HepG2 (cell line): ENCODE data around the gene FOXD2. TPM values are rescaled to one million over a fixed set of nuclear protein-coding genes. Genes with fewer than 3 reads are reported as not detected.

Experiments used
- ATAC-seq: fragments of 200-7000 bp; cut with Tn5 transposase; 3 replicates; pipeline ENCODE4 v1.9.1; 2020; ENCODE audit warnings: mild to moderate bottlenecking, moderate library complexity
- BruUV-seq: library from RNA; stranded (reverse); fragments of 400-500 nt; replicated peaks from 2 replicates; lab custom pipeline; 2021; lab: Mats Ljungman, UMichigan
- CTCF ChIA-PET: fragments of 300-600 bp; formaldehyde crosslinking; extraction: SDS; loops from one replicate; lab custom pipeline; 2021; ENCODE audit warnings: low total read pairs, inconsistent platforms, low intra/inter-chr PET ratio; lab: Yijun Ruan, JAX
- POLR2A ChIA-PET: fragments of 350-600 bp; sonication (Branson Sonifier 250); formaldehyde crosslinking; loops from one replicate; lab custom pipeline; 2020; ENCODE audit warnings: antibody characterized with exemption, inconsistent platforms; lab: Yijun Ruan, JAX
- DNase-seq: peaks from one replicate; pipeline ENCODE4 v3.0.0-alpha.2; 2015; ENCODE audit warnings: low spot score
- FAIRE-seq: peaks from 3 replicates; lab custom pipeline; 2011; peaks lifted over from hg19 to GRCh38; lab: Jason Lieb, UNC
- H2AFZ ChIP-seq: one replicate; pipeline ENCODE4 v1.6.1; 2011; ENCODE audit warnings: low read length, inconsistent platforms
- H3K27ac ChIP-seq: fragments of 300-600 bp; 3 replicates; pipeline ENCODE4 v1.8.0; 2011; ENCODE audit warnings: mixed run types, mild to moderate bottlenecking, mixed read lengths, low read length, inconsistent platforms; ENCODE audit not compliant: insufficient read depth; ENCODE audit errors: extremely low read length
- H3K27me3 ChIP-seq, 2 experiments: fragments of 200-600 bp in 1 of 2; 2 replicates in 1 of 2; 3 replicates in 1 of 2; pipeline versions ENCODE4 v1.6.0 to v1.8.0; 2011; ENCODE audit warnings: low read length in 2 of 2, mild to moderate bottlenecking in 2 of 2, moderate library complexity in 2 of 2, inconsistent platforms in 1 of 2; ENCODE audit not compliant: insufficient read depth in 2 of 2, control insufficient read depth in 1 of 2
- H3K36me3 ChIP-seq, 2 experiments: fragments of 200-600 bp in 1 of 2; replicated peaks in 1 of 2; 2 replicates in 1 of 2; 3 replicates in 1 of 2; pipeline versions ENCODE4 v1.5.1 to v1.8.0; 2011; ENCODE audit warnings: low read length in 2 of 2, inconsistent platforms in 1 of 2; ENCODE audit not compliant: insufficient read depth in 2 of 2, control insufficient read depth in 1 of 2
- H3K4me1 ChIP-seq: 2 replicates; pipeline ENCODE4 v1.5.1; 2012; ENCODE audit warnings: low read length, inconsistent platforms; ENCODE audit not compliant: insufficient read depth
- H3K4me2 ChIP-seq: 2 replicates; pipeline ENCODE4 v1.6.0; 2011; ENCODE audit warnings: low read depth, low read length, inconsistent platforms
- H3K4me3 ChIP-seq, 3 experiments: fragments of 200-600 bp in 1 of 3; sonication (generic), shearing (Covaris generic) in 1 of 3; replicated peaks in 1 of 3; 2 replicates each; pipeline ENCODE4 v1.5.1; 2011 to 2016; ENCODE audit warnings: low read length in 3 of 3, inconsistent platforms in 2 of 3, low read depth in 2 of 3, mild to moderate bottlenecking in 2 of 3, control low read depth in 1 of 3, mixed read lengths in 1 of 3; ENCODE audit not compliant: insufficient read depth in 1 of 3
- H3K79me2 ChIP-seq: one replicate; pipeline ENCODE4 v1.6.1; 2011; ENCODE audit warnings: low read length, inconsistent platforms; ENCODE audit not compliant: insufficient read depth
- H3K9ac ChIP-seq: 2 replicates; pipeline ENCODE4 v1.6.0; 2011; ENCODE audit warnings: mild to moderate bottlenecking, low read depth, low read length, inconsistent platforms; ENCODE audit not compliant: insufficient read depth
- H3K9me3 ChIP-seq: 2 replicates; pipeline ENCODE4 v1.5.1; 2012; ENCODE audit warnings: mild to moderate bottlenecking, low read length
- H4K20me1 ChIP-seq: 2 replicates; pipeline ENCODE4 v1.6.0; 2011; ENCODE audit warnings: inconsistent platforms, mild to moderate bottlenecking, low read length, moderate library complexity; ENCODE audit not compliant: insufficient read depth
- KAT7 ChIP-seq: IDR thresholded peaks from 2 replicates; pipeline ENCODE4 v1.6.1; 2018; ENCODE audit warnings: borderline replicate concordance, missing compliant biosample characterization
- KLF9 ChIP-seq: IDR thresholded peaks from 2 replicates; pipeline ENCODE4 v1.6.1; 2016; ENCODE audit warnings: low read depth
- MATR3 ChIP-seq: sonication (generic); formaldehyde crosslinking; IDR thresholded peaks from 2 replicates; pipeline ENCODE4 v1.4.0; 2020; ENCODE audit warnings: missing genetic modification reagents
- SMARCE1 ChIP-seq: fragments of 450-650 bp; IDR thresholded peaks from 2 replicates; pipeline ENCODE4 v1.6.1; 2017; ENCODE audit warnings: borderline replicate concordance
- SPEN ChIP-seq: sonication (generic); formaldehyde crosslinking; IDR thresholded peaks from 2 replicates; pipeline ENCODE4 v1.5.1; 2020; ENCODE audit warnings: low read depth, mild to moderate bottlenecking, missing genetic modification reagents
- ZNF350 ChIP-seq: sonication (generic); formaldehyde crosslinking; IDR thresholded peaks from 2 replicates; pipeline ENCODE4 v1.4.0; 2020; ENCODE audit warnings: mild to moderate bottlenecking, low read depth, missing genetic modification reagents, borderline replicate concordance
- WGBS: methylation state at CpG from one replicate; pipeline ENCODE4 v1.1.6; 2017; ENCODE audit warnings: low lambda C conversion rate; 5-methylcytosine and 5-hydroxymethylcytosine counted together
- in situ Hi-C: cut with HindIII; loops from 2 replicates; pipeline ENCODE4 v1.10.0; 2017; ENCODE audit warnings: low pct_unique_long_range_greater_than_20kb; ENCODE audit not compliant: extremely low pct_ligation_motif_present
- intact Hi-C: fragments of 100-400 bp; cut with micrococcal nuclease; formaldehyde crosslinking; loops from one replicate; pipeline ENCODE4 v1.10.0; 2022; ENCODE audit not compliant: unreplicated experiment
- polyA plus RNA-seq, 8 experiments: library from polyadenylated mRNA; depleted of rRNA in 3 of 8; stranded (reverse) in 7 of 8; unstranded in 1 of 8; fragments of >200 nt; fragmentation: Illumina TruSeq in 4 of 8; extraction: Trizol in 4 of 8; gene quantifications; 2 replicates each; pipeline versions ENCODE4 v1.2.1 to v1.2.3, GENCODE V29; 2011 to 2016; ENCODE audit warnings: low read depth in 4 of 8, missing spikeins in 1 of 8, mixed read lengths in 1 of 8; ENCODE audit not compliant: insufficient read depth in 1 of 8
- total RNA-seq, 5 experiments: library from RNA; depleted of rRNA; stranded (reverse); fragments of >200 nt; fragmentation: Illumina TruSeq; extraction: Trizol; gene quantifications; 2 replicates each; pipeline ENCODE4 v1.2.3, GENCODE V29; 2016; ENCODE audit warnings: low read depth in 1 of 5
- TF ChIP-seq, protein P1 (sequence below): sonication (generic); formaldehyde crosslinking; IDR thresholded peaks from 2 replicates; pipeline ENCODE4 v1.4.0; 2020; ENCODE audit warnings: missing genetic modification reagents

FOXD2 gene
- total and polyA plus RNA-seq, 2 of the 13 experiments (the other 11 are each of a cell fraction or from before 2014, with no cell fraction given), result 0.01 to 0.09 TPM

DNA sequence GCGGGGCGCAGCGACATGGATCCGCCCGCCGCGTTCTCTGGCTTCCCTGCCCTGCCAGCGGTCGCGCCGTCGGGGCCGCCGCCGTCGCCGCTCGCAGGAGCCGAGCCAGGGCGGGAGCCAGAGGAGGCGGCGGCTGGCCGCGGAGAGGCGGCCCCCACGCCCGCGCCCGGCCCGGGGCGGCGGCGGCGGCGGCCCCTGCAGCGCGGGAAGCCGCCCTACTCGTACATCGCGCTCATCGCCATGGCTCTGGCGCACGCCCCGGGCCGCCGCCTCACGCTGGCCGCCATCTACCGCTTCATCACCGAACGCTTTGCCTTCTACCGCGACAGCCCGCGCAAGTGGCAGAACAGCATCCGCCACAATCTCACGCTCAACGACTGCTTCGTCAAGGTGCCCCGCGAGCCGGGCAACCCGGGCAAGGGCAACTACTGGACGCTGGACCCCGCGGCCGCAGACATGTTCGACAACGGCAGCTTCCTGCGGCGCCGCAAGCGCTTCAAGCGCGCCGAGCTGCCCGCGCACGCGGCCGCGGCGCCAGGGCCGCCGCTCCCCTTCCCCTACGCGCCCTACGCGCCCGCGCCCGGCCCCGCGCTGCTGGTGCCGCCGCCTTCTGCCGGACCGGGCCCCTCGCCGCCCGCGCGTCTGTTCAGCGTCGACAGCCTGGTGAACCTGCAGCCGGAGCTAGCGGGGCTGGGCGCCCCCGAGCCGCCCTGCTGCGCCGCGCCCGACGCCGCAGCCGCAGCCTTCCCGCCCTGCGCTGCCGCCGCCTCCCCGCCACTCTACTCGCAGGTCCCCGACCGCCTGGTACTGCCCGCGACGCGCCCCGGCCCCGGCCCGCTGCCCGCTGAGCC, 21.3 kb upstream of the FOXD2 start:
- intact Hi-C loops, result no loop called here
- H3K27me3 ChIP-seq, result peaks cover 0 to 18% of the 10 kb centered on the region in 2 experiments; a peak in 3 of 5 replicates
- ATAC-seq, result no peak
- WGBS, result 90% methylated on average over 114 of the region's 134 CpGs
- no peak for TF ChIP-seq KAT7 (CRISPR knock-in tag)
- TF ChIP-seq ZNF350, result no peak
- no peak for TF ChIP-seq KLF9 (CRISPR knock-in tag)
- no peak for TF ChIP-seq MATR3 (CRISPR knock-in tag)
- TF ChIP-seq SPEN, result no peak
- TF ChIP-seq, all 625 proteins: peak for 0
- Histone ChIP-seq H3K9me3 (no peaks in the 10 kb centered on the region), H3K4me1 (peaks cover 13% of the 10 kb centered on the region; the same call in 1 of the 2 replicates), H3K4me3 (no peak overlapping the region), H3K79me2 (no peaks in the 10 kb centered on the region), H2AFZ (no peak overlapping the region), H3K27ac (no peak overlapping the region), H3K36me3 (no peaks in the 10 kb centered on the region), H3K9ac (no peak overlapping the region), H3K4me2 (no peak overlapping the region), H4K20me1 (no peaks in the 10 kb centered on the region)
- no TSS peak for BruUV-seq
- ChIA-PET POLR2A (no interaction called here), CTCF (no interaction called here)
- no peak for DNase-seq
- FAIRE-seq, result no peak
- in situ Hi-C loops, result no loop called here

DNA sequence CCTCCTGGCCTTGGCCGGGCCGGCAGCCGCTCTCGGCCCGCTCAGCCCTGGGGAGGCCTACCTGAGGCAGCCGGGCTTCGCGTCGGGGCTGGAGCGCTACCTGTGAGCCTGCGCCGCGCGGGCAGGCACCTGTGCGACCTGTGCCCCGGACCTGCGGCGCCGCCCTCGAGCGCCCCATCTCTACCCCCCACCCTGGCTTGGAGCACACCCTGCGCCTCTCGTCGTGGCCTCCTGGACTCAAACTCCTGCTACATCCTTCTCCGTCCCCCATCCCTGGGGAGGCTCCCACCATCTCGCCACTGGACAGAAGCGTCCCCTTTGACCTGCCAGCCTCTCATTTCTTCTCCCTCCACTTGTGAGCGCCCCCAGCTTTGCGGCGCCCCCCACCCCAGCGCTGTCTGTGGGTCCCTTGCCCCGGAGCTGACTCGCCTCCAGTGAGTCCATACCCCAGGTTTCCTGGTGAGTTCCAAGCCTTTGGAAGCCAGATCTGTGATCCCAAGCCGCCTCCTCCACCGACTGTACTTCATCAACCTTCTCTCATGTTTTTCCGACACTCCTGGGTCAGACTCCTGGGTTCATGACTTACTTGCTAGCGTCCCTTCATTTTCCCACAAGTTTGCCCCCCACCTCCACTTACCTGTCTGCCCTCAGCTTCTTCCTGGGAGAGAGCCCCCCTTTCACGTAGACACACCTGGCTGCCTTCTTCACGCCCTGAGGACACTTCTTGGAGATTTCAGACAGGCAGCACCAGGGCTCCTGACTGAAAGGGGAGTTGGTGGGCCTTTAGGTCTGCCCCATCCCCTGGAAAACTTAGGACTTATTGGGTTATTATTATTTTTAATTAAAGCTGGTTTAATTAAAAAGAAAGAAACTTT, 20.4 kb upstream of the FOXD2 start:
- Histone ChIP-seq H3K4me2 (no peak overlapping the region), H3K4me1 (peaks cover 10% of the 10 kb centered on the region; the same call in 1 of the 2 replicates), H3K79me2 (no peaks in the 10 kb centered on the region), H3K9me3 (no peaks in the 10 kb centered on the region), H3K4me3 (no peak overlapping the region), H3K9ac (no peak overlapping the region), H3K36me3 (no peaks in the 10 kb centered on the region), H2AFZ (no peak overlapping the region), H4K20me1 (no peaks in the 10 kb centered on the region), H3K27ac (no peak overlapping the region), H3K27me3 (peaks cover 0 to 14% of the 10 kb centered on the region in 2 experiments; a peak in 3 of 5 replicates)
- BruUV-seq, result no TSS peak
- WGBS, result 64% methylated on average over 24 of the region's 39 CpGs
- intact Hi-C loops (no loop called here), in situ Hi-C loops (no loop called here)
- ATAC-seq, result no peak
- CTCF ChIA-PET, result no interaction called here
- TF ChIP-seq SMARCE1, result no peak
- TF ChIP-seq, protein P1, sequence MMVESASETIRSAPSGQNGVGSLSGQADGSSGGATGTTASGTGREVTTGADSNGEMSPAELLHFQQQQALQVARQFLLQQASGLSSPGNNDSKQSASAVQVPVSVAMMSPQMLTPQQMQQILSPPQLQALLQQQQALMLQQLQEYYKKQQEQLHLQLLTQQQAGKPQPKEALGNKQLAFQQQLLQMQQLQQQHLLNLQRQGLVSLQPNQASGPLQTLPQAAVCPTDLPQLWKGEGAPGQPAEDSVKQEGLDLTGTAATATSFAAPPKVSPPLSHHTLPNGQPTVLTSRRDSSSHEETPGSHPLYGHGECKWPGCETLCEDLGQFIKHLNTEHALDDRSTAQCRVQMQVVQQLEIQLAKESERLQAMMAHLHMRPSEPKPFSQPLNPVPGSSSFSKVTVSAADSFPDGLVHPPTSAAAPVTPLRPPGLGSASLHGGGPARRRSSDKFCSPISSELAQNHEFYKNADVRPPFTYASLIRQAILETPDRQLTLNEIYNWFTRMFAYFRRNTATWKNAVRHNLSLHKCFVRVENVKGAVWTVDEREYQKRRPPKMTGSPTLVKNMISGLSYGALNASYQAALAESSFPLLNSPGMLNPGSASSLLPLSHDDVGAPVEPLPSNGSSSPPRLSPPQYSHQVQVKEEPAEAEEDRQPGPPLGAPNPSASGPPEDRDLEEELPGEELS (CRISPR knock-in tag), result no peak
- POLR2A ChIA-PET, result no interaction called here
- DNase-seq, result no peak
- no peak for FAIRE-seq
